ENCODE data around the gene ZNRD2.
"Not testable (repeated sequence)": the region's sequence is repeated elsewhere in the genome, so short reads cannot be mapped to it uniquely, and the experiment has no call there.

Gene ZNRD2

DNA sequence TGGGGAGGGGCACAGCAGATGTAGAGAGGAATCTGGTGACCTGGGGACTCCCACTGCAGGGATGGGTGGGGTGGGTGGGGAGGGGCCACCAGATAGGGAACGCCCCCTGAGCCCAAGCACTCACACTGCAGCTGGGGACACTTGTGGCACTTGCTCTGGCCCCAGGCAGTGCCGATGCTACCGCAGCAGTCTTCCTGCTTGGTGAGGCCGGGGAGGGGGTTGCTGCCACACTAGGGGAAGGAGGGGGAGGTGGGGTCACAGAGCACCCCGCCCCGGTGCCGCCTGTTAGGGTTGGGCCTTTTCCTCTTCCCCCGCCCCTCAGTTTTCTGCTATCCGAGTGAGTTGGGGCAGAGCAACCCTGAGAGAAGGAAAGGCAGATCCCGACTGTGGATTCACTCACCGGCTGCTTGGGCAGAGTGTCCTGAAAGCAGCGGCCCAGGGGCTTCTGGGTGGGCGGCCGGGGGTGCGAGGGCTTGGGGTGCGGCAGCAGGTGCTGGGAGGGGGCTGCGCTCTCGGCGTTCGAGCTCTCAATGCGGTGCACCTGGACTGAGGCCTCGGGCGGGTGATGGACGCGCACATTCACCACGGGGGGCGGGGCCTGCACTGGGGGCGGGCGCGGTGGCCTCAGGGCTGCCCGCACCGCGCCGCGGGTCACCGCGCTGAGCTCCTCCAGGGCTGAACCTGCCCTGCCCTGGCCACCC, 16.8 kb upstream of the ZNRD2 start:
- intact Hi-C loops (cut with DNase I), result no loop called here
- DNase-seq, result no peak

- intact Hi-C loops (cut with DNase I), result no loop called here
Measured at GRCh38 chr11:65554057-65554818, 16.0 kb upstream of the ZNRD2 start.

DNA sequence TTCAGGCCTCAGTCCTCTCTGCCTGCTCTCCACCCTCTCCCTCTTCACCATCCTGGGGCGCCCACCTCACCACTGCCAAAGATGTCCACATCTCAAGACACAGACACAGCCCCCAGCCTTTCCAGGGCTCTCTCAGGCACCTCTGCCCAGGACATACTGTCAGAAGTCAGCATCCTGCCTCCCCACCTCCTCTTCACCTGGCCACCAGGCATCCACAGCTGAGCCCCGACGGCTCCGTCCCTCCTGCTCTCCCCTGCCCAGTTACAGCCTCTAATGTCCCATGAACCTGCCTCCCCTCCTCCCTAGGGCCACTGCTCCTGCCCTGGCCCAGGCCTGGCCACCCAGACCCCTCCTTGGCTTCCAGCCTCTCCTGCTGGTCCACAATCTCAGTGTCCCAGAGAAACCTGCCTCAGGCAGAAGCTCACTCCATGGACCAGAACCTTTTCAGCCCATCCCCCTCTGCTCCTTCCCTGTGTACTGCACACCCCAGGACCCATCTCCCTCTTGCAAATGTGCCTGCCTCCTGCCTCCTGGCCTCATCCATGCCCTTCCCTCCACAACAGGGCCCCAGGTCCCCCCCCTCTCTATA, 15.3 kb upstream of the ZNRD2 start:
- intact Hi-C loops (cut with DNase I), result no loop called here
- no peak for DNase-seq

More at GRCh38 chr11:65554057-65554818, 16.0 kb upstream of the ZNRD2 start:
- DNase-seq, result no peak

DNA sequence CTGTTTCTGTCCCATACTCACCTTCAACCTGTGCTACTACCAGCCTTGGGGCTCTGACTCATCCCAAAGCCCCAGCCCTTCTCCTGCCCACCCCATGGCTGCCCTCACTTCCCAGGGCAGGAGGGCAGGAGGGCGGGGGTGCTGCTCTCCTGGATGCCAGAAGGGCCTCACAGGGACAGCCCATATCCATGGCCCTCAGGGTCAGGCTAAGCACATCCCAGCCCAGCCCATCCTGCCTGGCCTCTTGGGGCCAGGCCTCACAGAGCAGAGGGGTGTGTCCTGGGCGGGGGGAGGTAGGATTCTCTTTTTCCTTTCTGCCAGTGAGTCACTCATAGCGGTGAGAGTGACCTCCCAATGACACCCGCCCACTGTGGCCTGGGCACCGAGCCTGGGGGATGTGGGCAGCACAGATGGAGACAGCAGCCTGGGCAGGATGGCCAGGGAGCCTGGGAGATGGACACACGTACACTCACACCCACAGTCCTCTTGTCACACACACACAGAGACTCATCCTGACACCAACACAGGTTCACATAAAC, 14.5 kb upstream of the ZNRD2 start:
- intact Hi-C loops (cut with DNase I), result no loop called here
- no peak for DNase-seq

DNA sequence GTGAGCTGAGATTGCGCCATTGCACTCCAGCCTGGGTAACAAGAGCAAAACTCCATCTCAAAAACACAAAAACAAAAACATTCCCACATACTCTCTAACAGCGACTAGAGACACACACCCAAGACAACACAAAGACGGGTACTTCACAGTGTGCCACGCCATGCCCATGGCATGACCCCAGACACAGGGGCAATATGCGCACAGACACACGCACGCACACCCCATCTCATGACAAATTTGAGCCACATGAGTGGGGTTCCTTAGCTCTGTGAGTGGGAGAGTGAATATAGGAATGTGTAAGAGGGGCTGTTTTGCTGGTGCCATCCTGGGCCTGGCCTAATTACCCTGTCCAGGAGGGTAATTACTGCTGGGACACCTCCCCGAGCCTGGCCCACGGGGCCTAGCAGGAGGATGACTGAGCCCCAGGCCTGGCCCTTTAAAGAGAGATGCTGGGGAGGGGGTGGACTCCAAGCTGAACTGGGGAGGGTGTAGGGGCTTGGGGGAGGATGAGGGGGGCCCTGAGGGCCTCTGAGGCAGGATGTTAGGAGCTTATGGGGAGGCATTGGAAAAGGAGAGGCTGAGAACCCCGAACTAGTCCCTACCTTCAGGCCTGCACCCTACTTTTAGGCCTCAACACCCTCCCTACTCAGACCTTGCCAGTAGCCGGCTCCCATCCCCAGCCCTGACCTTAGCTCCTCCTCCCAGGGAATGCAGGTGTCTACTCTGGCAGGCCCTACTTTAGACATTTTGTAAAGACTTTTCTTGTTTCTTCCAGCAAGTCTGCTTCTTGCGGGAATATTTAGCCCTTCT, 13.6 kb upstream of the ZNRD2 start:
- DNase-seq, result no peak
- intact Hi-C loops (cut with DNase I), result no loop called here

DNA sequence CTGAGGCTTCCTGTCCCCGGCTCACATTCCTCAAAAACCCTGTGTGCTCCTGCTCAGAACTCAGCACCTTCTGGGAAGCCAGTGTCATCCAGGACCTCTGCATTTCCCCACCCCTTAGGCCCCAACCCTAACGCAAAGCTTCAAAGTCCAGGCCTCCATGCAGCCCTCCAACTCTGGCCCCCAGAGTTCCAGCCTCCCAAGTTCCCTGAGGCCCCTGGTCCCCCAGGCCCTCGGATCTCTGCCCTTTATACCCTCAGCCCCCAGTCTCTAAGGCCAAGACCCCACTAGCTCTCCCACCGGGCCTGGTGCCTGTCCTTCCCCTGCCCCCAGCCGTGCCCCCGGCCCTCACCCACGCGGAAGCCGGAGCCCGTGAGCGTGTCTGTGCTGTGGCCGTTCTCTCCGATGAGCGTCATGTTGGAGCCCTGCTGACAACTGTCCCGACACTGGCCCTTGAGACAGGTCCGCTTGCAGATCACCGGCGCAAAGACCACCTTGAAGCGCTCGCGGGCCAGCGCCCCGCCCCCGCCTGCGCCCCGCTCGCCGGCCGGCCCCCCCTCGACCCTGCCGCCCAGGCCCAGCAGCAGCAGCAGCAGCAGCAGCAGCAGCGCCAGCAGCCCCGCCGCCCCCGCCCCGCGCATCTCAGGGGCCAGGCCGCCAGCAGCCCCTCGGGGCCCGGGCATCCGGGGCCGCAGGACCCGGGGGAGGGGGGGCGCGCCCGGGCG, 12.8 kb upstream of the ZNRD2 start:
- DNase-seq, result peak in 19 of 42 donors; percentile 27 to 65 (median 53)
- intact Hi-C loops (cut with DNase I), result no loop called here

- intact Hi-C loops (cut with DNase I), result no loop called here
Measured at GRCh38 chr11:65558002-65558929, 12.0 kb upstream of the ZNRD2 start, which contains the start of gene LTBP3. Gene LTBP3 (minus strand): TSS chr11:65558359. CDS start chr11:65557959, 400 bp downstream.

GRCh38 chr11:65558930-65559509, 11.3 kb upstream of the ZNRD2 start:
- peak; percentile 42 to 90 (median 77) for DNase-seq
- intact Hi-C loops (cut with DNase I), result no loop called here

More at GRCh38 chr11:65558002-65558929, 12.0 kb upstream of the ZNRD2 start, which contains the start of gene LTBP3:
- DNase-seq, result peak; percentile 57 to 94 (median 86)

- intact Hi-C loops (cut with DNase I), result no loop called here
- DNase-seq, result no peak
Measured at GRCh38 chr11:65559535-65559934, 10.7 kb upstream of the ZNRD2 start.

GRCh38 chr11:65559951-65560537, 10.2 kb upstream of the ZNRD2 start:
- DNase-seq, result peak in 3 of 42 donors; percentile 35 to 70 (median 44)
- intact Hi-C loops (cut with DNase I), result no loop called here

- intact Hi-C loops (cut with DNase I), result no loop called here
- DNase-seq, result peak in 37 of 42 donors; percentile 51 to 86 (median 70)
Measured at GRCh38 chr11:65560555-65561418, 9.5 kb upstream of the ZNRD2 start.

GRCh38 chr11:65562020-65562419, 8.3 kb upstream of the ZNRD2 start:
- DNase-seq, result no peak
- intact Hi-C loops (cut with DNase I), result no loop called here

- intact Hi-C loops (cut with DNase I), result no loop called here
- no peak for DNase-seq
Measured at GRCh38 chr11:65562788-65563187, 7.5 kb upstream of the ZNRD2 start.

GRCh38 chr11:65563601-65564000, 6.7 kb upstream of the ZNRD2 start:
- no peak for DNase-seq
- intact Hi-C loops (cut with DNase I), result no loop called here

DNA sequence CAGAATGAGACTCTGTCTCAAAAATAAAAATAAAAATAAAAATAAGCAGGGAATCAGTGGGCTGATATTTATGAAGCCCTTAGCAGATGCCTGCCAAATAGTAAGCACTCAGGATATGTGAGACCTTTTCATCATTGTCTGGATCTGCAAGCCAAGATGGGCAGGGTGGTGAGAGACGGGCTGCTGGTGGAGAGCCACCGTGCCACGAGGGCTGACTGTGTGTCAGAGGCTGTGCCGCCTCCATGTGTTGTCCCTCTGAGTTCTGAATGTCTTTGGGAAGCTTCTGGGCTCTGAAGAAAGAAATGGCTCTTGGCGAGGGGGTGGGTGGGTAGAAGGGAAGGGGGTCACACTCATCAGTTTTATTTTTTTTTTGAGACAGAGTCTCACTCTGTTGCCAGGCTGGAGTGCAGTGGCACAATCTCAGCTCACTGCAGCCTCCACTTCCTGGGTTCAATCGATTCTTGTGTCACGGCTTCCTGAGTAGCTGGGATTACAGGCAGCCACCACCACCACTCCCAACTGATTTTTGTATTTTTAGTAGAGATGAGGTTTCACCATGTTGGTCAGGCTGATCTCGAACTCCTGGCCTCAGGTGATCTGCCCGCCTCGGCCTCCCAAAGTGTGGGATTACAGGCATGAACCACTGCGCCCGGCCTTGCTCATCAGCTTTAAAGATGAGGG, 5.3 kb upstream of the ZNRD2 start:
- DNase-seq, result not testable (repeated sequence)

More for the DNA sequence above, 5.3 kb upstream of the ZNRD2 start:
- intact Hi-C loops (cut with DNase I), result not testable (repeated sequence)

Data from head of caudate nucleus (tissue), 42 donors.